ENCODE data around the gene HECW1. TPM values are rescaled to one million over a fixed set of nuclear protein-coding genes. Genes with fewer than 3 reads are reported as not detected.
"Not testable (repeated sequence)": the region's sequence is repeated elsewhere in the genome, so short reads cannot be mapped to it uniquely, and the experiment has no call there.

The HECW1 gene
- total RNA-seq, 1 experiment from 2014 or later, result 21.6 TPM

GRCh38 chr7:43201912-43202311 is 89.5 kb downstream of the HECW1 start:
- no peak for DNase-seq (ENCODE audit: extremely low read depth, low read depth)

GRCh38 chr7:43204081-43204480 is 91.6 kb downstream of the HECW1 start:
- DNase-seq (ENCODE audit: extremely low read depth, low read depth), result no peak

GRCh38 chr7:43205171-43205795 is 92.8 kb downstream of the HECW1 start:
- DNase-seq (ENCODE audit: extremely low read depth, low read depth), result no peak

GRCh38 chr7:43208242-43208641 is 95.8 kb downstream of the HECW1 start:
- no peak for DNase-seq (ENCODE audit: extremely low read depth, low read depth)

GRCh38 chr7:43210539-43210938 is 98.1 kb downstream of the HECW1 start:
- DNase-seq (ENCODE audit: extremely low read depth, low read depth), result not testable (repeated sequence)

GRCh38 chr7:43211286-43211685 is 98.8 kb downstream of the HECW1 start:
- no peak for DNase-seq (ENCODE audit: extremely low read depth, low read depth)

- no peak for DNase-seq (ENCODE audit: extremely low read depth, low read depth)
Observed at GRCh38 chr7:43211693-43212092, 99.2 kb downstream of the HECW1 start.

GRCh38 chr7:43212921-43213320 is 100.5 kb downstream of the HECW1 start:
- DNase-seq (ENCODE audit: extremely low read depth, low read depth), result no peak

GRCh38 chr7:43215061-43215460 is 102.6 kb downstream of the HECW1 start:
- no peak for DNase-seq (ENCODE audit: extremely low read depth, low read depth)

- DNase-seq (ENCODE audit: extremely low read depth, low read depth), result no peak
Observed at GRCh38 chr7:43217055-43217454, 104.6 kb downstream of the HECW1 start.

- DNase-seq (ENCODE audit: extremely low read depth, low read depth), result not testable (repeated sequence)
Observed at GRCh38 chr7:43218901-43219300, 106.5 kb downstream of the HECW1 start.

- DNase-seq (ENCODE audit: extremely low read depth, low read depth), result no peak
Observed at GRCh38 chr7:43220250-43220649, 107.8 kb downstream of the HECW1 start.

GRCh38 chr7:43220742-43221141 is 108.3 kb downstream of the HECW1 start:
- no peak for DNase-seq (ENCODE audit: extremely low read depth, low read depth)

- no peak for DNase-seq (ENCODE audit: extremely low read depth, low read depth)
Observed at GRCh38 chr7:43229801-43230200, 117.4 kb downstream of the HECW1 start.

- DNase-seq (ENCODE audit: extremely low read depth, low read depth), result no peak
Observed at GRCh38 chr7:43232366-43232765, 119.9 kb downstream of the HECW1 start.

- DNase-seq (ENCODE audit: extremely low read depth, low read depth), result no peak
Observed at GRCh38 chr7:43234073-43234472, 121.6 kb downstream of the HECW1 start.

GRCh38 chr7:43234968-43235367 is 122.5 kb downstream of the HECW1 start:
- DNase-seq (ENCODE audit: extremely low read depth, low read depth), result no peak

GRCh38 chr7:43240565-43240964 is 128.1 kb downstream of the HECW1 start:
- DNase-seq (ENCODE audit: extremely low read depth, low read depth), result no peak

- DNase-seq (ENCODE audit: extremely low read depth, low read depth), result no peak
Observed at GRCh38 chr7:43242628-43243255, 130.3 kb downstream of the HECW1 start.

- no peak for DNase-seq (ENCODE audit: extremely low read depth, low read depth)
Observed at GRCh38 chr7:43244232-43244631, 131.8 kb downstream of the HECW1 start.

GRCh38 chr7:43244784-43245183 is 132.3 kb downstream of the HECW1 start:
- no peak for DNase-seq (ENCODE audit: extremely low read depth, low read depth)

GRCh38 chr7:43247757-43248156 is 135.3 kb downstream of the HECW1 start:
- no peak for DNase-seq (ENCODE audit: extremely low read depth, low read depth)

- no peak for DNase-seq (ENCODE audit: extremely low read depth, low read depth)
Observed at GRCh38 chr7:43248553-43248952, 136.1 kb downstream of the HECW1 start.
